OCI-LY7 (cell line): ENCODE results near the gene DAPK2. TPM values are rescaled to one million over a fixed set of nuclear protein-coding genes. Genes with fewer than 3 reads are reported as not detected.

Source experiments
- BruUV-seq: library from RNA; stranded (reverse); fragments of 400-500 nt; replicated peaks from 2 replicates; lab custom pipeline; 2021; lab: Mats Ljungman, UMichigan
- CTCF ChIA-PET: fragments of 300-600 bp; sonication (Branson Sonifier 250); formaldehyde crosslinking; loops from one replicate; lab custom pipeline; 2022; ENCODE audit warnings: antibody characterized with exemption; ENCODE audit not compliant: unreplicated experiment; lab: Charles Lee
- POLR2A ChIA-PET: fragments of 300-600 bp; sonication (Branson Sonifier 250); formaldehyde crosslinking; loops from one replicate; lab custom pipeline; 2022; ENCODE audit warnings: antibody characterized with exemption; lab: Charles Lee
- DNase-seq: peaks from one replicate; pipeline ENCODE4 v3.0.0-alpha.2; 2015; ENCODE audit warnings: low spot score
- H2AFZ ChIP-seq: fragments of 200-600 bp; sonication (generic), shearing (Covaris generic); 2 replicates; pipeline ENCODE4 v1.6.1; 2014; ENCODE audit warnings: mild to moderate bottlenecking, antibody characterized with exemption, low read length, moderate library complexity
- H3K27ac ChIP-seq: fragments of 200-600 bp; sonication (generic); 2 replicates; pipeline ENCODE4 v1.5.1; 2014; ENCODE audit warnings: mixed run types, low read depth, mild to moderate bottlenecking, moderate library complexity, low read length, inconsistent platforms; ENCODE audit not compliant: poor library complexity, severe bottlenecking
- H3K36me3 ChIP-seq: fragments of 200-600 bp; sonication (generic); 2 replicates; pipeline ENCODE4 v1.6.1; 2014; ENCODE audit warnings: mild to moderate bottlenecking, antibody characterized with exemption, low read length, moderate library complexity, mixed read lengths; ENCODE audit not compliant: insufficient read depth
- H3K4me1 ChIP-seq: fragments of 200-600 bp; sonication (generic); 2 replicates; pipeline ENCODE4 v1.5.1; 2014; ENCODE audit warnings: mild to moderate bottlenecking, low read length; ENCODE audit not compliant: insufficient read depth, poor library complexity, severe bottlenecking
- H3K4me2 ChIP-seq: fragments of 200-600 bp; sonication (generic); 2 replicates; pipeline ENCODE4 v1.6.1; 2014; ENCODE audit warnings: mild to moderate bottlenecking, low read length
- H3K4me3 ChIP-seq: fragments of 200-600 bp; sonication (generic); 2 replicates; pipeline ENCODE4 v1.5.1; 2014; ENCODE audit warnings: mild to moderate bottlenecking, low read depth, low read length; ENCODE audit not compliant: poor library complexity, severe bottlenecking
- H3K79me2 ChIP-seq: fragments of 200-600 bp; sonication (generic); 2 replicates; pipeline ENCODE4 v1.6.1; 2016; ENCODE audit warnings: low read depth, mild to moderate bottlenecking, low read length, moderate library complexity, mixed read lengths; ENCODE audit not compliant: insufficient read depth
- H3K9me2 ChIP-seq: fragments of 200-600 bp; sonication (generic); 2 replicates; pipeline ENCODE4 v1.6.1; 2016; ENCODE audit warnings: mild to moderate bottlenecking, low read length, mixed read lengths; ENCODE audit not compliant: insufficient read depth
- H3K9me3 ChIP-seq: fragments of 200-600 bp; sonication (generic); 2 replicates; pipeline ENCODE4 v1.6.1; 2014; ENCODE audit warnings: mild to moderate bottlenecking, mixed run types, low read length, mixed read lengths
- H4K20me1 ChIP-seq: fragments of 200-600 bp; sonication (generic); 2 replicates; pipeline ENCODE4 v1.6.1; 2014; ENCODE audit warnings: mild to moderate bottlenecking, antibody characterized with exemption, low read length, moderate library complexity, mixed read lengths; ENCODE audit not compliant: insufficient read depth
- CTCF ChIP-seq: fragments of 200-600 bp; sonication (generic); conservative IDR thresholded peaks from 2 replicates; pipeline ENCODE4 v1.5.1; 2014; ENCODE audit warnings: mild to moderate bottlenecking, antibody characterized with exemption, low read length, moderate library complexity, mixed read lengths
- EZH2phosphoT487 ChIP-seq: fragments of 200-600 bp; sonication (generic); IDR thresholded peaks from 2 replicates; pipeline ENCODE4 v1.6.1; 2018; ENCODE audit warnings: low read depth, borderline replicate concordance, mild to moderate bottlenecking, mixed run types, antibody characterized with exemption, low read length, moderate library complexity, mixed read lengths
- intact Hi-C: fragments of 100-400 bp; cut with micrococcal nuclease; formaldehyde crosslinking; loops from one replicate; pipeline ENCODE4 v1.10.0; 2022; ENCODE audit not compliant: unreplicated experiment
- total RNA-seq, 2 experiments: library from RNA; depleted of rRNA in 1 of 2; stranded (reverse); fragments of >200 nt in 1 of 2; shearing (Covaris generic) in 1 of 2; gene quantifications; 2 replicates each; pipeline ENCODE4 v1.2.3, GENCODE V29; 2014 to 2022

The DAPK2 gene
- total RNA-seq, 2 experiments from 2014 or later, result 0.36 to 1.2 TPM

GRCh38 chr15:64044300-64045100 lies 1.8 kb downstream of the DAPK2 start:
- H3K9me2 ChIP-seq, result no peaks in the 10 kb centered on the region
- H3K9me3 ChIP-seq, result no peaks in the 10 kb centered on the region
- H3K4me3 ChIP-seq, result no peak overlapping the region
- ChIA-PET CTCF (interaction anchor here (0.6 to 1.6 kb wide), 2 partner anchors 46 to 99 kb away, joined by 3 to 7 read pairs; no protein-coding TSS in a partner anchor), POLR2A (interaction anchor here (0.5 to 0.7 kb wide), 2 partner anchors 11 to 136 kb away, joined by 4 to 7 read pairs; no protein-coding TSS in a partner anchor)
- BruUV-seq, result no TSS peak
- H3K27ac ChIP-seq, result peak overlapping the region; percentile 28
- H3K36me3 ChIP-seq, result no peaks in the 10 kb centered on the region
- no peaks in the 10 kb centered on the region for H4K20me1 ChIP-seq
- intact Hi-C loops, result no loop called here
- TF ChIP-seq EZH2phosphoT487, result no peak
- no peak; the same call in 1 of the 2 replicates for TF ChIP-seq CTCF
- H2AFZ ChIP-seq, result peak overlapping the region; percentile 49
- H3K79me2 ChIP-seq, result no peaks in the 10 kb centered on the region
- H3K4me2 ChIP-seq, result peak overlapping the region; percentile 48
- peak; percentile 76 for DNase-seq
- H3K4me1 ChIP-seq, result peaks cover 26% of the 10 kb centered on the region

- BruUV-seq, result no TSS peak
- TF ChIP-seq CTCF (no peak), EZH2phosphoT487 (no peak)
- no peak overlapping the region for H3K4me3 ChIP-seq
- CTCF ChIA-PET, result no interaction called here
- H3K4me1 ChIP-seq, result peaks cover 2% of the 10 kb centered on the region
- DNase-seq, result no peak
- no peaks in the 10 kb centered on the region for H3K36me3 ChIP-seq
- H3K9me3 ChIP-seq, result no peaks in the 10 kb centered on the region
- H4K20me1 ChIP-seq, result no peaks in the 10 kb centered on the region
- no peak overlapping the region for H3K4me2 ChIP-seq
- no peaks in the 10 kb centered on the region for H3K79me2 ChIP-seq
- intact Hi-C loops, result no loop called here
- no peaks in the 10 kb centered on the region for H3K9me2 ChIP-seq
- POLR2A ChIA-PET, result no interaction called here
- no peak overlapping the region for H3K27ac ChIP-seq
- H2AFZ ChIP-seq, result no peak overlapping the region
Observed at GRCh38 chr15:64038878-64039610, 7.2 kb downstream of the DAPK2 start.
